Left lobe of liver (tissue), 2 donors: ENCODE data around the gene FRRS1. TPM values are rescaled to one million over a fixed set of nuclear protein-coding genes. Genes with fewer than 3 reads are reported as not detected.

Experiments used
- ATAC-seq: fragments of 200-7000 bp; cut with Tn5 transposase; one replicate; pipeline ENCODE4 v1.9.1; 2020; ENCODE audit warnings: mild to moderate bottlenecking, moderate library complexity
- DNase-seq: peaks from one replicate; pipeline ENCODE4 v3.0.0-alpha.2; 2020; ENCODE audit warnings: low spot score
- total RNA-seq: library from RNA; stranded (reverse); gene quantifications from one replicate; pipeline ENCODE4 v1.2.1, GENCODE V29; 2021
- donor health status: DM: no; HTN: no; CAD: no; lungs with moderate emphysema.
- donor health status: DM: no; HTN: yes; CAD: no.

The FRRS1 gene
- total RNA-seq, 1 donor from 2014 or later = 31.8 TPM

GRCh38 chr1:99738858-99739465 lies 27.5 kb downstream of the FRRS1 start:
- DNase-seq (no peak), ATAC-seq (peak; percentile 86)

GRCh38 chr1:99737016-99737415 lies 29.4 kb downstream of the FRRS1 start:
- ATAC-seq = peak; percentile 78

GRCh38 chr1:99735852-99736251 lies 30.6 kb downstream of the FRRS1 start:
- ATAC-seq (no peak), DNase-seq (no peak)

More at GRCh38 chr1:99737016-99737415, 29.4 kb downstream of the FRRS1 start:
- no peak for DNase-seq

- DNase-seq (no peak), ATAC-seq (no peak)
Observed at GRCh38 chr1:99731384-99731783, 35.1 kb downstream of the FRRS1 start.

- ATAC-seq (peak; percentile 26), DNase-seq (no peak)
Observed at GRCh38 chr1:99728494-99729235, 37.8 kb downstream of the FRRS1 start.

- DNase-seq = no peak
- ATAC-seq = peak; percentile 16
Observed at GRCh38 chr1:99727575-99728185, 38.8 kb downstream of the FRRS1 start.

GRCh38 chr1:99726818-99727217 lies 39.6 kb downstream of the FRRS1 start:
- ATAC-seq = peak; percentile 88
- no peak for DNase-seq

- no peak for DNase-seq
Observed at GRCh38 chr1:99726407-99726806, 40.0 kb downstream of the FRRS1 start.

GRCh38 chr1:99725996-99726395 lies 40.4 kb downstream of the FRRS1 start:
- ATAC-seq (no peak), DNase-seq (no peak)

More at GRCh38 chr1:99726407-99726806, 40.0 kb downstream of the FRRS1 start:
- no peak for ATAC-seq

GRCh38 chr1:99723251-99723650 lies 43.2 kb downstream of the FRRS1 start:
- ATAC-seq (no peak), DNase-seq (no peak)

GRCh38 chr1:99717005-99717404 lies 49.4 kb downstream of the FRRS1 start:
- DNase-seq (no peak), ATAC-seq (no peak)

GRCh38 chr1:99713006-99713405 lies 53.4 kb downstream of the FRRS1 start:
- no peak for ATAC-seq
- no peak for DNase-seq

- ATAC-seq (no peak), DNase-seq (no peak)
Observed at GRCh38 chr1:99710994-99711393, 55.4 kb downstream of the FRRS1 start.

GRCh38 chr1:99707535-99708142 lies 58.8 kb downstream of the FRRS1 start:
- DNase-seq (peak; percentile 57), ATAC-seq (peak; percentile 89)

- no peak for ATAC-seq
Observed at GRCh38 chr1:99705385-99705784, 61.0 kb downstream of the FRRS1 start.

GRCh38 chr1:99704356-99704816 lies 62.0 kb downstream of the FRRS1 start:
- ATAC-seq = peak; percentile 20
- DNase-seq = no peak

More at GRCh38 chr1:99705385-99705784, 61.0 kb downstream of the FRRS1 start:
- DNase-seq = no peak

- no peak for DNase-seq
Observed at GRCh38 chr1:99702221-99702620, 64.2 kb downstream of the FRRS1 start.

GRCh38 chr1:99700020-99700419 lies 66.4 kb downstream of the FRRS1 start:
- ATAC-seq (no peak), DNase-seq (no peak)

More at GRCh38 chr1:99702221-99702620, 64.2 kb downstream of the FRRS1 start:
- no peak for ATAC-seq

GRCh38 chr1:99697580-99697979 lies 68.9 kb downstream of the FRRS1 start:
- DNase-seq = no peak
- peak; percentile 59 for ATAC-seq

GRCh38 chr1:99696616-99697015 lies 69.8 kb downstream of the FRRS1 start:
- DNase-seq (no peak), ATAC-seq (peak; percentile 51)

- DNase-seq (no peak), ATAC-seq (no peak)
Observed at GRCh38 chr1:99691175-99691574, 75.3 kb downstream of the FRRS1 start.
